ENCODE measurements around the gene VTI1A.

VTI1A gene

GRCh38 chr10:112546474-112546873 is 99.5 kb downstream of the VTI1A start:
- DNase-seq (ENCODE audit: low read depth) = no peak

GRCh38 chr10:112548535-112549276 is 101.7 kb downstream of the VTI1A start:
- DNase-seq (ENCODE audit: low read depth) = no peak

- no peak for DNase-seq (ENCODE audit: low read depth)
Measured at GRCh38 chr10:112552593-112553110, 105.6 kb downstream of the VTI1A start.

GRCh38 chr10:112553315-112553714 is 106.3 kb downstream of the VTI1A start:
- no peak for DNase-seq (ENCODE audit: low read depth)

GRCh38 chr10:112554263-112554662 is 107.2 kb downstream of the VTI1A start:
- DNase-seq (ENCODE audit: low read depth) = no peak

GRCh38 chr10:112557197-112557596 is 110.2 kb downstream of the VTI1A start:
- DNase-seq (ENCODE audit: low read depth) = no peak

GRCh38 chr10:112558476-112559142 is 111.6 kb downstream of the VTI1A start:
- no peak for DNase-seq (ENCODE audit: low read depth)

- DNase-seq (ENCODE audit: low read depth) = no peak
Measured at GRCh38 chr10:112559349-112559748, 112.3 kb downstream of the VTI1A start.

- no peak for DNase-seq (ENCODE audit: low read depth)
Measured at GRCh38 chr10:112562122-112562521, 115.1 kb downstream of the VTI1A start.

- DNase-seq (ENCODE audit: low read depth) = no peak
Measured at GRCh38 chr10:112562809-112563663, 116.0 kb downstream of the VTI1A start.

GRCh38 chr10:112564337-112564736 is 117.3 kb downstream of the VTI1A start:
- no peak for DNase-seq (ENCODE audit: low read depth)

- DNase-seq (ENCODE audit: low read depth) = no peak
Measured at GRCh38 chr10:112565434-112566053, 118.5 kb downstream of the VTI1A start.

- DNase-seq (ENCODE audit: low read depth) = no peak
Measured at GRCh38 chr10:112570585-112570984, 123.6 kb downstream of the VTI1A start.

- DNase-seq (ENCODE audit: low read depth) = no peak
Measured at GRCh38 chr10:112579578-112579977, 132.6 kb downstream of the VTI1A start.

GRCh38 chr10:112580267-112580666 is 133.3 kb downstream of the VTI1A start:
- DNase-seq (ENCODE audit: low read depth) = no peak

- DNase-seq (ENCODE audit: low read depth) = no peak
Measured at GRCh38 chr10:112581921-112582320, 134.9 kb downstream of the VTI1A start.

GRCh38 chr10:112583236-112583939 is 136.4 kb downstream of the VTI1A start:
- no peak for DNase-seq (ENCODE audit: low read depth)

GRCh38 chr10:112584276-112584675 is 137.3 kb downstream of the VTI1A start:
- DNase-seq (ENCODE audit: low read depth) = no peak

GRCh38 chr10:112585126-112585525 is 138.1 kb downstream of the VTI1A start:
- no peak for DNase-seq (ENCODE audit: low read depth)

- no peak for DNase-seq (ENCODE audit: low read depth)
Measured at GRCh38 chr10:112585960-112586359, 138.9 kb downstream of the VTI1A start.

GRCh38 chr10:112587729-112588128 is 140.7 kb downstream of the VTI1A start:
- DNase-seq (ENCODE audit: low read depth) = no peak
